Panc1 (cell line): ENCODE measurements around the gene GLIPR1L1. TPM values are rescaled to one million over a fixed set of nuclear protein-coding genes. Genes with fewer than 3 reads are reported as not detected.

Experiments used
- ATAC-seq: fragments of 200-7000 bp; cut with Tn5 transposase; 2 replicates; pipeline ENCODE4 v1.9.1; 2020; ENCODE audit warnings: mild to moderate bottlenecking, moderate library complexity
- BruUV-seq: library from RNA; stranded (reverse); fragments of 400-500 nt; replicated peaks from 2 replicates; lab custom pipeline; 2021; lab: Mats Ljungman, UMichigan
- CTCF ChIA-PET: fragments of 300-600 bp; sonication (Branson Sonifier 250); formaldehyde crosslinking; loops from one replicate; lab custom pipeline; 2022; ENCODE audit warnings: antibody characterized with exemption; lab: Charles Lee
- POLR2A ChIA-PET: fragments of 300-600 bp; sonication (Branson Sonifier 250); formaldehyde crosslinking; loops from one replicate; lab custom pipeline; 2022; ENCODE audit warnings: antibody characterized with exemption; lab: Charles Lee
- DNase-seq: peaks from one replicate; pipeline ENCODE4 v3.0.0-alpha.2; 2010; ENCODE audit warnings: low read depth, low spot score
- H3K27ac ChIP-seq: 2 replicates; pipeline ENCODE4 v1.5.1; 2011; ENCODE audit warnings: mild to moderate bottlenecking, low read length, inconsistent platforms
- H3K27me3 ChIP-seq: fragments of 200-500 bp; sonication (Bioruptor generic); 2 replicates; pipeline ENCODE4 v1.6.0; 2014; ENCODE audit warnings: low read length, inconsistent platforms; ENCODE audit not compliant: control insufficient read depth, insufficient read depth
- H3K36me3 ChIP-seq: fragments of 200-500 bp; sonication (Bioruptor generic); 2 replicates; pipeline ENCODE4 v1.5.1; 2014; ENCODE audit warnings: inconsistent platforms, mild to moderate bottlenecking, low read length, moderate library complexity; ENCODE audit not compliant: control insufficient read depth, insufficient read depth
- H3K4me1 ChIP-seq: 2 replicates; pipeline ENCODE4 v1.5.1; 2011; ENCODE audit warnings: inconsistent platforms, mild to moderate bottlenecking, low read length, moderate library complexity; ENCODE audit not compliant: control insufficient read depth, insufficient read depth
- H3K4me3 ChIP-seq, 2 experiments: 2 replicates each; pipeline ENCODE4 v1.5.1; 2011 to 2012; ENCODE audit warnings: low read depth in 2 of 2, low read length in 2 of 2, mild to moderate bottlenecking in 2 of 2, inconsistent platforms in 1 of 2, moderate library complexity in 1 of 2
- H3K9me3 ChIP-seq: fragments of 200-500 bp; sonication (Bioruptor generic); 2 replicates; pipeline ENCODE4 v1.5.1; 2014; ENCODE audit warnings: low read depth, mild to moderate bottlenecking, inconsistent platforms, low read length, moderate library complexity; ENCODE audit not compliant: control insufficient read depth, insufficient read depth
- POLR2AphosphoS5 ChIP-seq: IDR thresholded peaks from 2 replicates; pipeline ENCODE4 v1.6.1; 2012; ENCODE audit warnings: mild to moderate bottlenecking, low read depth, low read length, moderate library complexity
- SIN3A ChIP-seq: IDR thresholded peaks from 2 replicates; pipeline ENCODE4 v1.6.1; 2012; ENCODE audit warnings: low read depth, mild to moderate bottlenecking, low read length, moderate library complexity, borderline replicate concordance; ENCODE audit not compliant: insufficient read depth
- TCF7L2 ChIP-seq: IDR thresholded peaks from 2 replicates; pipeline ENCODE4 v1.6.1; 2011; ENCODE audit warnings: mild to moderate bottlenecking, low read depth, low read length, inconsistent platforms
- in situ Hi-C: cut with HindIII; loops from 2 replicates; pipeline ENCODE4 v1.10.0; 2016; ENCODE audit warnings: low sequenced_read_pairs, low pct_unique_long_range_greater_than_20kb
- intact Hi-C: fragments of 100-400 bp; cut with micrococcal nuclease; formaldehyde crosslinking; loops from one replicate; pipeline ENCODE4 v1.10.0; 2022; ENCODE audit not compliant: unreplicated experiment
- total RNA-seq: library from RNA; stranded (reverse); gene quantifications from one replicate; pipeline ENCODE4 v1.2.1, GENCODE V29; 2021; ENCODE audit not compliant: unreplicated experiment
- TF ChIP-seq, protein P1 (sequence below): fragments of 450-650 bp; IDR thresholded peaks from 2 replicates; pipeline ENCODE4 v1.5.1; 2017; ENCODE audit warnings: mild to moderate bottlenecking
- TF ChIP-seq, protein P2 (sequence below), 2 experiments: IDR thresholded peaks; 2 replicates each; pipeline ENCODE4 v1.6.1; 2011 to 2012; ENCODE audit warnings: low read depth in 2 of 2, control low read depth in 1 of 2, low read length in 1 of 2, mild to moderate bottlenecking in 1 of 2, moderate library complexity in 1 of 2; ENCODE audit not compliant: insufficient read depth in 1 of 2

The GLIPR1L1 gene
- total RNA-seq, 1 experiment from 2014 or later = not detected

DNA sequence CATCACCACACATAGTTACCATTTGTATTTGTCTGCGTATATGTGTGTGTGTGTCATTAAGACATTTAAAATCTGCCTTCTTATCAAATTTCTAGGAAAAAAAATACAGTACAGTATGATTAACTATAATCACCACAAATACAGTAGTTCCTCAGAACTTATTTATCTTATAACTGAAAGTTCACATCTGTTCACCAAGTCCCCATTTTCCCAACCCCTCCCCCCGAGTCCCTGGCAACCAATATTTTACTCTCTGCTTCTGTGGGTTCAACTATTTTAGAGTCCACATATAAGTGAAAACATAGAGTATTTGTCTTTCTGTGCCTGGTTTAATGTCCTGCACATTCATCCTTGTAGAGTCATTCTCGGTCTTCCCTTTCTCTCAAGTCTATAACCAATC, 16.7 kb upstream of the GLIPR1L1 start:
- no peaks in the 10 kb centered on the region; the same call in none of the 2 replicates for H3K4me1 ChIP-seq
- H3K36me3 ChIP-seq = no peaks in the 10 kb centered on the region
- DNase-seq (no peak), ATAC-seq (no peak)
- no peak for TF ChIP-seq POLR2AphosphoS5
- TF ChIP-seq SIN3A = no peak
- TF ChIP-seq, protein P1, sequence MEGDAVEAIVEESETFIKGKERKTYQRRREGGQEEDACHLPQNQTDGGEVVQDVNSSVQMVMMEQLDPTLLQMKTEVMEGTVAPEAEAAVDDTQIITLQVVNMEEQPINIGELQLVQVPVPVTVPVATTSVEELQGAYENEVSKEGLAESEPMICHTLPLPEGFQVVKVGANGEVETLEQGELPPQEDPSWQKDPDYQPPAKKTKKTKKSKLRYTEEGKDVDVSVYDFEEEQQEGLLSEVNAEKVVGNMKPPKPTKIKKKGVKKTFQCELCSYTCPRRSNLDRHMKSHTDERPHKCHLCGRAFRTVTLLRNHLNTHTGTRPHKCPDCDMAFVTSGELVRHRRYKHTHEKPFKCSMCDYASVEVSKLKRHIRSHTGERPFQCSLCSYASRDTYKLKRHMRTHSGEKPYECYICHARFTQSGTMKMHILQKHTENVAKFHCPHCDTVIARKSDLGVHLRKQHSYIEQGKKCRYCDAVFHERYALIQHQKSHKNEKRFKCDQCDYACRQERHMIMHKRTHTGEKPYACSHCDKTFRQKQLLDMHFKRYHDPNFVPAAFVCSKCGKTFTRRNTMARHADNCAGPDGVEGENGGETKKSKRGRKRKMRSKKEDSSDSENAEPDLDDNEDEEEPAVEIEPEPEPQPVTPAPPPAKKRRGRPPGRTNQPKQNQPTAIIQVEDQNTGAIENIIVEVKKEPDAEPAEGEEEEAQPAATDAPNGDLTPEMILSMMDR = no peak
- no peak for TF ChIP-seq TCF7L2
- TF ChIP-seq, protein P2, sequence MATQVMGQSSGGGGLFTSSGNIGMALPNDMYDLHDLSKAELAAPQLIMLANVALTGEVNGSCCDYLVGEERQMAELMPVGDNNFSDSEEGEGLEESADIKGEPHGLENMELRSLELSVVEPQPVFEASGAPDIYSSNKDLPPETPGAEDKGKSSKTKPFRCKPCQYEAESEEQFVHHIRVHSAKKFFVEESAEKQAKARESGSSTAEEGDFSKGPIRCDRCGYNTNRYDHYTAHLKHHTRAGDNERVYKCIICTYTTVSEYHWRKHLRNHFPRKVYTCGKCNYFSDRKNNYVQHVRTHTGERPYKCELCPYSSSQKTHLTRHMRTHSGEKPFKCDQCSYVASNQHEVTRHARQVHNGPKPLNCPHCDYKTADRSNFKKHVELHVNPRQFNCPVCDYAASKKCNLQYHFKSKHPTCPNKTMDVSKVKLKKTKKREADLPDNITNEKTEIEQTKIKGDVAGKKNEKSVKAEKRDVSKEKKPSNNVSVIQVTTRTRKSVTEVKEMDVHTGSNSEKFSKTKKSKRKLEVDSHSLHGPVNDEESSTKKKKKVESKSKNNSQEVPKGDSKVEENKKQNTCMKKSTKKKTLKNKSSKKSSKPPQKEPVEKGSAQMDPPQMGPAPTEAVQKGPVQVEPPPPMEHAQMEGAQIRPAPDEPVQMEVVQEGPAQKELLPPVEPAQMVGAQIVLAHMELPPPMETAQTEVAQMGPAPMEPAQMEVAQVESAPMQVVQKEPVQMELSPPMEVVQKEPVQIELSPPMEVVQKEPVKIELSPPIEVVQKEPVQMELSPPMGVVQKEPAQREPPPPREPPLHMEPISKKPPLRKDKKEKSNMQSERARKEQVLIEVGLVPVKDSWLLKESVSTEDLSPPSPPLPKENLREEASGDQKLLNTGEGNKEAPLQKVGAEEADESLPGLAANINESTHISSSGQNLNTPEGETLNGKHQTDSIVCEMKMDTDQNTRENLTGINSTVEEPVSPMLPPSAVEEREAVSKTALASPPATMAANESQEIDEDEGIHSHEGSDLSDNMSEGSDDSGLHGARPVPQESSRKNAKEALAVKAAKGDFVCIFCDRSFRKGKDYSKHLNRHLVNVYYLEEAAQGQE (IDR thresholded peaks at IDR 0.05; ENCODE audit: insufficient read depth in 1 of 2, low read depth in 2 of 2, low read length in 1 of 2) = no peak
- in situ Hi-C loops (no loop called here), intact Hi-C loops (no loop called here)
- H3K4me3 ChIP-seq = no peak overlapping the region
- ChIA-PET CTCF (no interaction called here), POLR2A (no interaction called here)
- H3K9me3 ChIP-seq = no peaks in the 10 kb centered on the region
- H3K27ac ChIP-seq = no peak overlapping the region
- no TSS peak for BruUV-seq
- H3K27me3 ChIP-seq = no peaks in the 10 kb centered on the region

DNA sequence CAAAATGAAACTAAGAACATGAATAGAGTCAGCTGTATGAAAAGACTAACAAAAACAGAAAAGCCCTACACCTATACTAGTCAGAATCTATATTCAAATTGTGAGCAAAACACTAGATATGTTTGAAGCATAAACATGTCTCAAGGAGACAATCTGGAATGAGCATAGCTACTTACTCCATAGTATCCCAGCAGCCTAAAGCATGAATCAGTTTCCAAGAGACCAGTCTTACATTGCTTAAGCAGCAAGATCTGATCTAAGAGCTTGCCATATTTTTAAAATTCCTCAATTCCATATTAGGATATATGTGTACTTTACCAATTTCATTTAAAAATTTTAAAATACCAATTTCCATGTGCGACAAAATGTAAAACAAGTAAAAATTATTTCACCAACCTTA, 12.0 kb upstream of the GLIPR1L1 start:
- intact Hi-C loops (no loop called here), in situ Hi-C loops (no loop called here)
- no TSS peak for BruUV-seq
- no peaks in the 10 kb centered on the region for H3K9me3 ChIP-seq
- CTCF ChIA-PET = no interaction called here
- no peak overlapping the region for H3K4me3 ChIP-seq
- H3K4me1 ChIP-seq = no peaks in the 10 kb centered on the region
- POLR2A ChIA-PET = no interaction called here
- TF ChIP-seq TCF7L2 = no peak
- no peak for TF ChIP-seq POLR2AphosphoS5
- no peaks in the 10 kb centered on the region for H3K36me3 ChIP-seq
- no peak overlapping the region for H3K27ac ChIP-seq
- ATAC-seq = no peak
- no peak for DNase-seq
- no peaks in the 10 kb centered on the region for H3K27me3 ChIP-seq

DNA sequence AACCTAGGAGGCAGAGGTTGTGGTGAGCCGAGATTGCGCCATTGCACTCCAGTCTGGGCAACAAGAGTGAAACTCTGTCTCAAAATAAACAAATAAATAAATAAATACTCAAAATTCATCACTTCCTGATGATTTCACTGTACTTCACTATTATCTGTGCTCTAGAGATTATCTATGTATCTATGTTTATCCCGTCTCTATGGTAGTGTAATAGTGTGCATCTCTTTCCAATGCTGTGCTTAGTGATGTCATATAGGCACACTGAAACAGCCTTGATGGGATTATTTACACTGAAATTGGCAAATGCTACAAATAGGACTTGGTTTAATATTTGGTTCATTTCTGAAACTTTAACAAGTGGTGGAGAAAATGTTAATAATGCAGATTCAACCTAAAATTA, 10.8 kb upstream of the GLIPR1L1 start:
- in situ Hi-C loops (no loop called here), intact Hi-C loops (no loop called here)
- ATAC-seq (no peak), DNase-seq (no peak)
- Histone ChIP-seq H3K4me3 (no peak overlapping the region), H3K27me3 (no peaks in the 10 kb centered on the region), H3K27ac (no peak overlapping the region), H3K36me3 (no peaks in the 10 kb centered on the region), H3K9me3 (no peaks in the 10 kb centered on the region), H3K4me1 (peaks cover 3% of the 10 kb centered on the region; the same call in 1 of the 2 replicates)
- ChIA-PET POLR2A (no interaction called here), CTCF (no interaction called here)
- TF ChIP-seq, protein P1 = no peak
- no peak for TF ChIP-seq SIN3A
- no peak for TF ChIP-seq POLR2AphosphoS5
- no peak for TF ChIP-seq TCF7L2
- TF ChIP-seq, protein P2 (IDR thresholded peaks at IDR 0.05; ENCODE audit: insufficient read depth in 1 of 2, low read depth in 2 of 2, low read length in 1 of 2) = no peak
- BruUV-seq = no TSS peak
